HFFc6 (cell line): ENCODE results near the gene FAM20C. TPM values are rescaled to one million over a fixed set of nuclear protein-coding genes. Genes with fewer than 3 reads are reported as not detected.

ENCODE experiments used
- DNase-seq: peaks from one replicate; pipeline ENCODE4 v3.0.0-alpha.2; 2018
- H3K27ac Mint-ChIP-seq: 2 replicates; pipeline ENCODE4 v1.8.0; 2020; ENCODE audit warnings: mild to moderate bottlenecking, mixed read lengths
- H3K27me3 Mint-ChIP-seq: 2 replicates; pipeline ENCODE4 v1.8.0; 2021; ENCODE audit warnings: mild to moderate bottlenecking, moderate library complexity, mixed read lengths; ENCODE audit not compliant: insufficient read depth
- H3K36me3 Mint-ChIP-seq: 2 replicates; pipeline ENCODE4 v1.8.0; 2021; ENCODE audit warnings: low read depth, mixed read lengths
- H3K4me1 Mint-ChIP-seq: 2 replicates; pipeline ENCODE4 v1.8.0; 2020; ENCODE audit warnings: low read depth, mixed read lengths
- H3K4me3 Mint-ChIP-seq: 2 replicates; pipeline ENCODE4 v1.8.0; 2020; ENCODE audit warnings: mild to moderate bottlenecking, moderate library complexity, mixed read lengths
- H3K9me3 Mint-ChIP-seq: 2 replicates; pipeline ENCODE4 v1.8.0; 2020; ENCODE audit warnings: mild to moderate bottlenecking, mixed read lengths
- CTCF ChIP-seq: fragments of 200-600 bp; sonication (generic); IDR thresholded peaks from 2 replicates; pipeline ENCODE4 v1.5.0; 2021; ENCODE audit warnings: antibody characterized with exemption, mild to moderate bottlenecking
- total RNA-seq, 6 experiments: library from RNA; stranded (reverse); fragmentation: NEBNext Ultra II Directional; extraction: Animal tissue kit (Norgen Biotek cat#: 25700); gene quantifications; 2 replicates in 1 of 6; 3 replicates in 5 of 6; pipeline ENCODE4 v1.2.3, GENCODE V29; 2021

The FAM20C gene
- total RNA-seq, 6 experiments from 2014 or later = 22.2 to 31.1 (median 23.2) TPM

DNA sequence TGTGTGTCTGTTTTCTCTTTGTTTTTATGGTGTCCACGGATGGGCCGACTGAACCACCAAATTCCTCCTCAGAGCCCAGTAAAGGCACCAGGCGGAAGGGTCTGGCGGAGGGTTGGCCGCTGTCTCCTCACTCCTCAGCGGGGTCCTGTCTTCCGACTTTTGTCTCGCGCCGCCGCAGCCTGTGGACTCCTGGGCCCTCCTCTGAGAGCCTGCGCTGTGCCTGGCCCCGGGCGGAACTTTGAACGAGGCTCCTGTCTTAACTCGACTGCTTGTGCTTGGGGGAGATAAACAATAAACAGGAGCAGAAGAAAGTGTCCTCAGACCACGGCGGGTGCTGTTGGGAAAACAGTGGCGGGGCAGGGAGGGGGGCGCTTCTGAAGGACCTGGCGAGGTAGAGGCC lies 2.2 kb upstream of the FAM20C start:
- DNase-seq = no peak
- H3K36me3 Mint-ChIP-seq = no peaks in the 10 kb centered on the region; the same call in 1 of the 2 replicates
- H3K9me3 Mint-ChIP-seq = no peaks in the 10 kb centered on the region
- TF ChIP-seq CTCF = no peak
- no peak overlapping the region for H3K4me3 Mint-ChIP-seq
- peaks cover 27% of the 10 kb centered on the region for H3K4me1 Mint-ChIP-seq
- H3K27me3 Mint-ChIP-seq = peaks cover 2% of the 10 kb centered on the region; the same call in 1 of the 2 replicates
- no peak overlapping the region for H3K27ac Mint-ChIP-seq

GRCh38 chr7:191105-191980 lies 1.0 kb upstream of the FAM20C start:
- no peak for TF ChIP-seq CTCF
- Mint-ChIP-seq H3K36me3 (peaks cover 10% of the 10 kb centered on the region), H3K9me3 (no peaks in the 10 kb centered on the region), H3K4me3 (peak overlapping the region; percentile 92), H3K27me3 (peaks cover 2% of the 10 kb centered on the region; the same call in 1 of the 2 replicates), H3K4me1 (peaks cover 36% of the 10 kb centered on the region), H3K27ac (peak overlapping the region; percentile 80)
- peak; percentile 63 for DNase-seq

DNA sequence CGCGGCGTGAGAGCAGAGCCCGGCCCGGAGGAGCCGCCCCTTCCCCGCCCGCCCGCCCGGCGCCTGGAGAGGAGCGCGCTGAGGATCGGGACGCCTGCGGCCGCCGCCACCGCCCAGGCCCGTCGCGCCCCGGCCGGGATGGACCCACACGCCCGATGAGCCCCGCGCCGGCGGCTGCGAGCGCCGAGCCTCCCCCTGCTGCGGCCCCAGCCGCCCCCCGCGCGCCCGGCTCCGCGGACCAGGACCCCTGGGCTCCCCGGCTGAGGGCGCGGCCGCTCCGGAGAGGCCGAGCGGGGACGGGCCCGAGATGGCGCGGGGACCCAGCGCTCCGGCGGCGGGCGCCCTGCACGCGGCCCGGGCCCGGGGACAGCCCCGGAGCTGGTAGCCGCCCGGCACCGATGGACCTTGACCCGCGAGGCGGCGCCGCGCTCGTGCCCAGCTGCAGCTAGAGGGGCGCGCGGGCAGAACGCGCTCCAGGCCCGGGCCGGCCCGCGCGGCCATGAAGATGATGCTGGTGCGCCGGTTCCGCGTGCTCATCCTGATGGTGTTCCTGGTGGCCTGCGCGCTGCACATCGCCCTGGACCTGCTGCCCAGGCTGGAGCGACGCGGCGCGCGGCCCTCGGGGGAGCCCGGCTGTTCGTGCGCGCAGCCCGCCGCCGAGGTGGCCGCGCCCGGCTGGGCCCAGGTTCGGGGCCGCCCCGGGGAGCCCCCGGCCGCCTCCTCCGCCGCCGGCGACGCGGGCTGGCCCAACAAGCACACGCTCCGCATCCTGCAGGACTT lies 520 bp downstream of the FAM20C start:
- Mint-ChIP-seq H3K4me3 (peak overlapping the region; percentile 92), H3K4me1 (peaks cover 36% of the 10 kb centered on the region), H3K27ac (no peak overlapping the region), H3K9me3 (no peaks in the 10 kb centered on the region), H3K27me3 (peaks cover 2% of the 10 kb centered on the region; the same call in 1 of the 2 replicates), H3K36me3 (peaks cover 11% of the 10 kb centered on the region)
- no peak for TF ChIP-seq CTCF
- DNase-seq = no peak

DNA sequence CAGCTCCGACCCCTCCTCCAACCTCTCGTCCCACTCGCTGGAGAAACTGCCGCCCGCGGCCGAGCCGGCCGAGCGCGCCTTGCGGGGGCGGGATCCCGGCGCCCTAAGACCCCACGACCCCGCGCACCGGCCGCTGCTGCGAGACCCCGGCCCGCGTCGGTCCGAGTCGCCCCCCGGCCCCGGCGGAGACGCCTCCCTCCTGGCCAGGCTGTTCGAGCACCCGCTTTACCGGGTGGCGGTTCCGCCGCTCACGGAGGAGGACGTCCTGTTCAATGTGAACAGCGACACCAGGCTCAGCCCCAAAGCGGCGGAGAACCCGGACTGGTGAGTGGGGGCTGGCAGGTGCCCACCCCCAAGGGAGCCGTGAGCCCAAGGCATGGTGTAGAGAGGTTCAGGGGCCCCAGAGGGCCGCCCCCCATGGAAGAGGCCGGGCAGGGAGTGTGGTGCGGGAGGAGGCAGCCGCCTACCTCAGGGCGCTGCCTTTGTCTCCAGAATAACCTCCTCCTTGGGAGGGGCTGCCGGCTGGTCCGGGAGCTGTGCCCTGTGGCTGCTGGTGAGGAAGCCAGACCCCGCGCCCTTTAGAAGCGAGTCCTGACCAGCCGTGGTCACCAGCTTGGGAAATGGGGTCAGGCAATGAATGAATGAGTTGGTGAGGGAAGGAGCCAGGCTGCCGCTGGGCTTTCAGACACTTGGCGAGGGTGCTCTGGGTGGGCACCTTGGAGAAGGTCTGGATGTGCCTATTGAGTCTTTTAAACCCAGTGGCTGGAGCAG lies 1.3 kb downstream of the FAM20C start:
- Mint-ChIP-seq H3K36me3 (peaks cover 19% of the 10 kb centered on the region), H3K4me1 (peaks cover 36% of the 10 kb centered on the region), H3K27me3 (peaks cover 2% of the 10 kb centered on the region), H3K9me3 (no peaks in the 10 kb centered on the region), H3K27ac (no peak overlapping the region), H3K4me3 (peak overlapping the region; percentile 92)
- no peak for DNase-seq
- no peak for TF ChIP-seq CTCF
